NB4 (cell line): ENCODE data around the gene GDI2.

Experiments used
- MYC ChIP-seq: IDR thresholded peaks from 2 replicates; pipeline ENCODE4 v1.6.1; 2011; ENCODE audit warnings: low read depth, low read length
- POLR2A ChIP-seq: IDR thresholded peaks from 2 replicates; pipeline ENCODE4 v1.6.1; 2011; ENCODE audit warnings: mild to moderate bottlenecking; ENCODE audit not compliant: insufficient read length; ENCODE audit errors: extremely low read depth
- TF ChIP-seq, protein P1 (sequence below): IDR thresholded peaks from one replicate; pipeline ENCODE4 v1.5.1; 2012; ENCODE audit warnings: low read depth, low read length
- TF ChIP-seq, protein P2 (sequence below): IDR thresholded peaks from 2 replicates; pipeline ENCODE4 v1.6.1; 2011; ENCODE audit warnings: low read depth, low read length

DNA sequence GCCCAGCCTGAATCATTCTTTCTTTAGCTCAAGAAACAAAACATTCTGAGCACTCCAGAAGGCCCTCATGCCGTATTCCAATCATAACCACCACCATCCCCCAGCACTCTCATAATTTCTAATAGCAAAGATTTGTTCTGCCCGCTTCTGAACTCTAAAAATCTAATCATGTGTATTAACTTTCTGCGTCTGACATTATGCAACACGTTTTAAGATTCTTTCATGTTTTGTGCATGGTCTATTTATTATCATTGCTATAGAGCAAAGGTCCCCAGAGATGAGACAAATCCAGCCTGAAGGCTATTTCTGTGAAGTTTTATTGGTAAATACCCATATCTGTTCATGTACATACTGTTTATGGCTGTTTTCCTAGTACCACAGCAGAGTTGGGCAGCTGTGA lies 8.8 kb downstream of the GDI2 start:
- TF ChIP-seq, protein P1, sequence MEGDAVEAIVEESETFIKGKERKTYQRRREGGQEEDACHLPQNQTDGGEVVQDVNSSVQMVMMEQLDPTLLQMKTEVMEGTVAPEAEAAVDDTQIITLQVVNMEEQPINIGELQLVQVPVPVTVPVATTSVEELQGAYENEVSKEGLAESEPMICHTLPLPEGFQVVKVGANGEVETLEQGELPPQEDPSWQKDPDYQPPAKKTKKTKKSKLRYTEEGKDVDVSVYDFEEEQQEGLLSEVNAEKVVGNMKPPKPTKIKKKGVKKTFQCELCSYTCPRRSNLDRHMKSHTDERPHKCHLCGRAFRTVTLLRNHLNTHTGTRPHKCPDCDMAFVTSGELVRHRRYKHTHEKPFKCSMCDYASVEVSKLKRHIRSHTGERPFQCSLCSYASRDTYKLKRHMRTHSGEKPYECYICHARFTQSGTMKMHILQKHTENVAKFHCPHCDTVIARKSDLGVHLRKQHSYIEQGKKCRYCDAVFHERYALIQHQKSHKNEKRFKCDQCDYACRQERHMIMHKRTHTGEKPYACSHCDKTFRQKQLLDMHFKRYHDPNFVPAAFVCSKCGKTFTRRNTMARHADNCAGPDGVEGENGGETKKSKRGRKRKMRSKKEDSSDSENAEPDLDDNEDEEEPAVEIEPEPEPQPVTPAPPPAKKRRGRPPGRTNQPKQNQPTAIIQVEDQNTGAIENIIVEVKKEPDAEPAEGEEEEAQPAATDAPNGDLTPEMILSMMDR, result no peak
- TF ChIP-seq POLR2A (no peak), MYC (no peak)
- TF ChIP-seq, protein P2, sequence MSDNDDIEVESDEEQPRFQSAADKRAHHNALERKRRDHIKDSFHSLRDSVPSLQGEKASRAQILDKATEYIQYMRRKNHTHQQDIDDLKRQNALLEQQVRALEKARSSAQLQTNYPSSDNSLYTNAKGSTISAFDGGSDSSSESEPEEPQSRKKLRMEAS, result no peak
